ENCODE data around the gene NUDCD3. TPM values are rescaled to one million over a fixed set of nuclear protein-coding genes. Genes with fewer than 3 reads are reported as not detected.

Gene NUDCD3
- total and polyA plus RNA-seq, 2 experiments from 2014 or later: 35.7 to 42.7 TPM

DNA sequence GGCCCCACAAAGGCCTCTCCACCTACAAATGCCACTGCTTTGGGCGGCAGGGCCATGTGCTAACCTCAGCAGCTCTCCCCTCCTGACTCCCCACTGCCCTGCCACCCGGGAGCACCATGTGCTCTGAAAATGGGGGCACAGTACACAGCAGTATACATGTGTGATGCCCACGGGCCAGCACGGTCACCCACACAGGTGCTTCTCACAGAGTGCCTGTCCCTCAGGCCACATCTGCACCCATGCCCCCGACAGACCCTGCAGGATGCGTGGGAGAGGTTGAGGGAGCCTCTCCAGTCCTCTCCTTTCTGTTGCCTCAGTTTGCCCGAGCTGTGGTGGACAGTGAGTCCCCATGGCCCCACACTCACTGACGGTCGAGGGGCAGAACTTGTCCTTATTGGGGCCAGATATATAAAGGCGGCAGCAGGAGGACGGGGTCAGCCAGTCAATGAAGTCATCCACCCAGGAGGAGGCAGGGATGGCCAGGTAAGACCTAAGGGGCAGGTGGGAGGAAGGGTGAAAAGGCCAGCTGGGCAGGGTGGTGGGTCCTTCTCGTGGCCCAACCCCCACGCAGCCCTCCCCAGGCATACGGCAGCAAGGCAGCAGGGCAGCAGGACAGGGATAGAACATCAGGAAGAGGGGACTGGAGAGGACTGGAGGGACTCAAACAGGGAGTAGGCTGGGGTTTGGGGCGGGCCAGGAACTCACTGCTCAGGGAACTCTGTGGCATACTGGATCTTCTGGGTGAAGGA lies 31.1 kb upstream of the NUDCD3 start:
- Histone ChIP-seq H2AFZ (no peak overlapping the region), H3K4me1 (ENCODE audit: insufficient read depth) (no peaks in the 10 kb centered on the region), H3K27me3 (ENCODE audit: insufficient read depth) (no peaks in the 10 kb centered on the region), H3K4me3 (no peak overlapping the region), H3K79me2 (replicated peaks; ENCODE audit: insufficient read depth) (no peaks in the 10 kb centered on the region), H4K20me1 (replicated peaks; ENCODE audit: insufficient read depth) (no peaks in the 10 kb centered on the region), H3K9me2 (ENCODE audit: insufficient read depth) (no peaks in the 10 kb centered on the region), H3K36me3 (ENCODE audit: insufficient read depth) (no peaks in the 10 kb centered on the region), H3F3A (replicated peaks; ENCODE audit: low read depth) (no peaks in the 10 kb centered on the region), H3K4me2 (no peak overlapping the region), H3K27ac (ENCODE audit: low read depth) (no peak overlapping the region)
- TF ChIP-seq EZH2 (IDR thresholded peaks at IDR 0.05; ENCODE audit: low read depth, unreplicated experiment): no peak
- TF ChIP-seq STAT1 (IDR thresholded peaks at IDR 0.05; ENCODE audit: unreplicated experiment): no peak
- no peak for TF ChIP-seq ETS1 (IDR thresholded peaks at IDR 0.05)
- no peak for TF ChIP-seq JUNB (IDR thresholded peaks at IDR 0.05; ENCODE audit: unreplicated experiment)
- no peak for TF ChIP-seq ZNF331 (CRISPR knock-in tag; IDR thresholded peaks at IDR 0.05; ENCODE audit: low read depth)
- no peak for TF ChIP-seq NANOG (IDR thresholded peaks at IDR 0.05; ENCODE audit: borderline replicate concordance)
- no peak for TF ChIP-seq ZNF114 (CRISPR knock-in tag; IDR thresholded peaks at IDR 0.05)
- TF ChIP-seq, protein P1, sequence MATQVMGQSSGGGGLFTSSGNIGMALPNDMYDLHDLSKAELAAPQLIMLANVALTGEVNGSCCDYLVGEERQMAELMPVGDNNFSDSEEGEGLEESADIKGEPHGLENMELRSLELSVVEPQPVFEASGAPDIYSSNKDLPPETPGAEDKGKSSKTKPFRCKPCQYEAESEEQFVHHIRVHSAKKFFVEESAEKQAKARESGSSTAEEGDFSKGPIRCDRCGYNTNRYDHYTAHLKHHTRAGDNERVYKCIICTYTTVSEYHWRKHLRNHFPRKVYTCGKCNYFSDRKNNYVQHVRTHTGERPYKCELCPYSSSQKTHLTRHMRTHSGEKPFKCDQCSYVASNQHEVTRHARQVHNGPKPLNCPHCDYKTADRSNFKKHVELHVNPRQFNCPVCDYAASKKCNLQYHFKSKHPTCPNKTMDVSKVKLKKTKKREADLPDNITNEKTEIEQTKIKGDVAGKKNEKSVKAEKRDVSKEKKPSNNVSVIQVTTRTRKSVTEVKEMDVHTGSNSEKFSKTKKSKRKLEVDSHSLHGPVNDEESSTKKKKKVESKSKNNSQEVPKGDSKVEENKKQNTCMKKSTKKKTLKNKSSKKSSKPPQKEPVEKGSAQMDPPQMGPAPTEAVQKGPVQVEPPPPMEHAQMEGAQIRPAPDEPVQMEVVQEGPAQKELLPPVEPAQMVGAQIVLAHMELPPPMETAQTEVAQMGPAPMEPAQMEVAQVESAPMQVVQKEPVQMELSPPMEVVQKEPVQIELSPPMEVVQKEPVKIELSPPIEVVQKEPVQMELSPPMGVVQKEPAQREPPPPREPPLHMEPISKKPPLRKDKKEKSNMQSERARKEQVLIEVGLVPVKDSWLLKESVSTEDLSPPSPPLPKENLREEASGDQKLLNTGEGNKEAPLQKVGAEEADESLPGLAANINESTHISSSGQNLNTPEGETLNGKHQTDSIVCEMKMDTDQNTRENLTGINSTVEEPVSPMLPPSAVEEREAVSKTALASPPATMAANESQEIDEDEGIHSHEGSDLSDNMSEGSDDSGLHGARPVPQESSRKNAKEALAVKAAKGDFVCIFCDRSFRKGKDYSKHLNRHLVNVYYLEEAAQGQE (IDR thresholded peaks at IDR 0.05; ENCODE audit: unreplicated experiment): no peak
- no peak for TF ChIP-seq EZH2phosphoT487 (IDR thresholded peaks at IDR 0.05; ENCODE audit: unreplicated experiment)
- TF ChIP-seq, protein P2, sequence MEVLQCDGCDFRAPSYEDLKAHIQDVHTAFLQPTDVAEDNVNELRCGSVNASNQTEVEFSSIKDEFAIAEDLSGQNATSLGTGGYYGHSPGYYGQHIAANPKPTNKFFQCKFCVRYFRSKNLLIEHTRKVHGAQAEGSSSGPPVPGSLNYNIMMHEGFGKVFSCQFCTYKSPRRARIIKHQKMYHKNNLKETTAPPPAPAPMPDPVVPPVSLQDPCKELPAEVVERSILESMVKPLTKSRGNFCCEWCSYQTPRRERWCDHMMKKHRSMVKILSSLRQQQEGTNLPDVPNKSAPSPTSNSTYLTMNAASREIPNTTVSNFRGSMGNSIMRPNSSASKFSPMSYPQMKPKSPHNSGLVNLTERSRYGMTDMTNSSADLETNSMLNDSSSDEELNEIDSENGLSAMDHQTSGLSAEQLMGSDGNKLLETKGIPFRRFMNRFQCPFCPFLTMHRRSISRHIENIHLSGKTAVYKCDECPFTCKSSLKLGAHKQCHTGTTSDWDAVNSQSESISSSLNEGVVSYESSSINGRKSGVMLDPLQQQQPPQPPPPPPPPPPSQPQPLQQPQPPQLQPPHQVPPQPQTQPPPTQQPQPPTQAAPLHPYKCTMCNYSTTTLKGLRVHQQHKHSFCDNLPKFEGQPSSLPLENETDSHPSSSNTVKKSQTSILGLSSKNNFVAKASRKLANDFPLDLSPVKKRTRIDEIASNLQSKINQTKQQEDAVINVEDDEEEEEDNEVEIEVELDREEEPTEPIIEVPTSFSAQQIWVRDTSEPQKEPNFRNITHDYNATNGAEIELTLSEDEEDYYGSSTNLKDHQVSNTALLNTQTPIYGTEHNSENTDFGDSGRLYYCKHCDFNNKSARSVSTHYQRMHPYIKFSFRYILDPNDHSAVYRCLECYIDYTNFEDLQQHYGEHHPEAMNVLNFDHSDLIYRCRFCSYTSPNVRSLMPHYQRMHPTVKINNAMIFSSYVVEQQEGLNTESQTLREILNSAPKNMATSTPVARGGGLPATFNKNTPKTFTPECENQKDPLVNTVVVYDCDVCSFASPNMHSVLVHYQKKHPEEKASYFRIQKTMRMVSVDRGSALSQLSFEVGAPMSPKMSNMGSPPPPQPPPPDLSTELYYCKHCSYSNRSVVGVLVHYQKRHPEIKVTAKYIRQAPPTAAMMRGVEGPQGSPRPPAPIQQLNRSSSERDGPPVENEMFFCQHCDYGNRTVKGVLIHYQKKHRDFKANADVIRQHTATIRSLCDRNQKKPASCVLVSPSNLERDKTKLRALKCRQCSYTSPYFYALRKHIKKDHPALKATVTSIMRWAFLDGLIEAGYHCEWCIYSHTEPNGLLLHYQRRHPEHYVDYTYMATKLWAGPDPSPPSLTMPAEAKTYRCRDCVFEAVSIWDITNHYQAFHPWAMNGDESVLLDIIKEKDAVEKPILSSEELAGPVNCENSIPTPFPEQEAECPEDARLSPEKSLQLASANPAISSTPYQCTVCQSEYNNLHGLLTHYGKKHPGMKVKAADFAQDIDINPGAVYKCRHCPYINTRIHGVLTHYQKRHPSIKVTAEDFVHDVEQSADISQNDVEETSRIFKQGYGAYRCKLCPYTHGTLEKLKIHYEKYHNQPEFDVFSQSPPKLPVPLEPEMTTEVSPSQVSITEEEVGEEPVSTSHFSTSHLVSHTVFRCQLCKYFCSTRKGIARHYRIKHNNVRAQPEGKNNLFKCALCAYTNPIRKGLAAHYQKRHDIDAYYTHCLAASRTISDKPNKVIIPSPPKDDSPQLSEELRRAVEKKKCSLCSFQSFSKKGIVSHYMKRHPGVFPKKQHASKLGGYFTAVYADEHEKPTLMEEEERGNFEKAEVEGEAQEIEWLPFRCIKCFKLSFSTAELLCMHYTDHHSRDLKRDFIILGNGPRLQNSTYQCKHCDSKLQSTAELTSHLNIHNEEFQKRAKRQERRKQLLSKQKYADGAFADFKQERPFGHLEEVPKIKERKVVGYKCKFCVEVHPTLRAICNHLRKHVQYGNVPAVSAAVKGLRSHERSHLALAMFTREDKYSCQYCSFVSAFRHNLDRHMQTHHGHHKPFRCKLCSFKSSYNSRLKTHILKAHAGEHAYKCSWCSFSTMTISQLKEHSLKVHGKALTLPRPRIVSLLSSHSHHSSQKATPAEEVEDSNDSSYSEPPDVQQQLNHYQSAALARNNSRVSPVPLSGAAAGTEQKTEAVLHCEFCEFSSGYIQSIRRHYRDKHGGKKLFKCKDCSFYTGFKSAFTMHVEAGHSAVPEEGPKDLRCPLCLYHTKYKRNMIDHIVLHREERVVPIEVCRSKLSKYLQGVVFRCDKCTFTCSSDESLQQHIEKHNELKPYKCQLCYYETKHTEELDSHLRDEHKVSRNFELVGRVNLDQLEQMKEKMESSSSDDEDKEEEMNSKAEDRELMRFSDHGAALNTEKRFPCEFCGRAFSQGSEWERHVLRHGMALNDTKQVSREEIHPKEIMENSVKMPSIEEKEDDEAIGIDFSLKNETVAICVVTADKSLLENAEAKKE (CRISPR knock-in tag; IDR thresholded peaks at IDR 0.05): no peak
- no peak for TF ChIP-seq POLR2AphosphoS5 (IDR thresholded peaks at IDR 0.05; ENCODE audit: low read depth)
- no peak for TF ChIP-seq CREB1 (CRISPR knock-in tag; IDR thresholded peaks at IDR 0.05; ENCODE audit: low read depth)
- TF ChIP-seq, protein P3, sequence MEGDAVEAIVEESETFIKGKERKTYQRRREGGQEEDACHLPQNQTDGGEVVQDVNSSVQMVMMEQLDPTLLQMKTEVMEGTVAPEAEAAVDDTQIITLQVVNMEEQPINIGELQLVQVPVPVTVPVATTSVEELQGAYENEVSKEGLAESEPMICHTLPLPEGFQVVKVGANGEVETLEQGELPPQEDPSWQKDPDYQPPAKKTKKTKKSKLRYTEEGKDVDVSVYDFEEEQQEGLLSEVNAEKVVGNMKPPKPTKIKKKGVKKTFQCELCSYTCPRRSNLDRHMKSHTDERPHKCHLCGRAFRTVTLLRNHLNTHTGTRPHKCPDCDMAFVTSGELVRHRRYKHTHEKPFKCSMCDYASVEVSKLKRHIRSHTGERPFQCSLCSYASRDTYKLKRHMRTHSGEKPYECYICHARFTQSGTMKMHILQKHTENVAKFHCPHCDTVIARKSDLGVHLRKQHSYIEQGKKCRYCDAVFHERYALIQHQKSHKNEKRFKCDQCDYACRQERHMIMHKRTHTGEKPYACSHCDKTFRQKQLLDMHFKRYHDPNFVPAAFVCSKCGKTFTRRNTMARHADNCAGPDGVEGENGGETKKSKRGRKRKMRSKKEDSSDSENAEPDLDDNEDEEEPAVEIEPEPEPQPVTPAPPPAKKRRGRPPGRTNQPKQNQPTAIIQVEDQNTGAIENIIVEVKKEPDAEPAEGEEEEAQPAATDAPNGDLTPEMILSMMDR (conservative IDR thresholded peaks at IDR 0.05; ENCODE audit: low read depth in 2 of 2): no peak
- no peak overlapping the region for H3K4me3 Mint-ChIP-seq
- DNase-seq (ENCODE audit: low spot score): no peak
- no peaks in the 10 kb centered on the region for H3K4me1 Mint-ChIP-seq
- peaks cover 17% of the 10 kb centered on the region for H3K9me3 Mint-ChIP-seq
- H3K36me3 Mint-ChIP-seq (ENCODE audit: low read depth): 0 out of 3 replicates have a peak, but pooled peaks cover 4% of the 10 kb centered on the region
- ATAC-seq: no peak
- no peak overlapping the region for H3K27ac Mint-ChIP-seq
- no peaks in the 10 kb centered on the region for H3K27me3 Mint-ChIP-seq (ENCODE audit: insufficient read depth, low read depth, poor library complexity)
